ELR (cell line): Measurements from ENCODE around the gene SLC39A11.

Source experiments
- DNase-seq: peaks from one replicate; pipeline ENCODE4 v3.0.0-alpha.2; 2015; ENCODE audit warnings: low read depth

The SLC39A11 gene

GRCh38 chr17:73071066-73071999 is 21.2 kb downstream of the SLC39A11 start:
- no peak for DNase-seq

GRCh38 chr17:73069841-73070240 is 22.6 kb downstream of the SLC39A11 start:
- no peak for DNase-seq

DNA sequence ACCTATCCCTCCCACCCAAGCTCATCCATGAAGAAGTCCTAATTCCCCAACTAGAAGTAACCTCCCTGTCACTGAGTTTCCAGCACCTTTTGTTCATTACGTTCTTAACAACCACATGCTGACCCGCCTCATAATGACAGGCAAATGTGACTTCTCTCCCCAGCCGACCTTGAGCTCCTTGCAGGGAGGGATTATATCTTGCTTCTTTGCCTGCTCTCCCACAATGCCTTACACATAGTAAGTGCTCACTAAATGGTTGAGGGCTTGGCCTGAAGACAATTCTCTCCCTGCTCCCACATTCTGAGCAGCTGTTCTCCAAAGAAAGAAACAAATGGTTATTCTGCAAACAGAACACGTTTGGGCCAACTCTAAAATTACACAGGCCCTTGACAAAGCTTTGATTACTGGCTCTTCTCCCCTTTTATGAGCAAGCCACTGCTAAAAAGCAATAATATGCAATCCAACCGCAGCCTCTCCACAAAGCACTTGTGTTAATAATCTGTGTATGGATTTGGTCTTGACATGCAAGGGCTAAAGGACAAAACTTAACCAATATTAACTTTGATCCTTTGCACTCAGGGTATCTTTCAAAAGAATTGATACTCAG is 23.2 kb downstream of the SLC39A11 start:
- DNase-seq: no peak

DNA sequence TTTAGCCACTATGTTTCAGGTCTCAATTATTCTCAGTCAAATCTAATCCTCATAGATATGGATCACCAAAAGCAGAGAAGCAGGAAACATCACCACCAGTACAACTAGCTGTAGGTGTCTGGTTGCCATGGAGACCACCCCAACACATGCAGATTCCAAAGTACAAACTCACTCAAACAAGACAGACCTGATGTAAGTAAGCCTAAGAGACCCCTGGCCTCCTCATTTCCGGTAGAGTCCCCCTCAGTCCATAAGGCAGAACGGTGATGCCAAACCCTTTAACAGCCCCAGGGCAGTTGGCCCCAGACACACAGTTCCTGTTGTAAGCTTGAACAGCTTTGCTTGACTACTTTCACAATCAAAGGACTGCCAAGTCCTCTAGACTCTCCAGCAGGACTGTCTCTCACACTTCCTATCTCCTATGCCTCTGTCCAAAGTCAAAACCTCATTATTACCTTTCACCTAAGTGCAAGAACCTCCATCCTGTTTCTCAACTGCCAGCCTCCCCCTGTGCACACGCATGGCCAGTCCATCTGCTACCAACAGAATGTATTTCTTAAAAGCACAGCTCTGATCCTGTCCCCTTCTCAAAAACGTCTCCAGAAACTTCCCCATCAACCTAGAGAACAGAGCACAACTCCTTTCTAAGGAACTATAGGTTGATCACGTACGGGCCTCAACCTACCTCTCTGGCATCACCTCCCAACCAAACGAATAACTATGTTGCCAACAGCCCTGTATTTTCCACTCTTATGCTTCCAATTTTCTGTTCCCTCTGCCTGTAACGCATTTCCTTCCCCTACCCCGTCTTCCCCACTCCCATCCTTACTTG is 23.9 kb downstream of the SLC39A11 start:
- peak; percentile 90 for DNase-seq

- peak; percentile 24 for DNase-seq
Observed at GRCh38 chr17:73067699-73068098, 24.8 kb downstream of the SLC39A11 start.

- DNase-seq: no peak
Observed at GRCh38 chr17:73067075-73067474, 25.4 kb downstream of the SLC39A11 start.

DNA sequence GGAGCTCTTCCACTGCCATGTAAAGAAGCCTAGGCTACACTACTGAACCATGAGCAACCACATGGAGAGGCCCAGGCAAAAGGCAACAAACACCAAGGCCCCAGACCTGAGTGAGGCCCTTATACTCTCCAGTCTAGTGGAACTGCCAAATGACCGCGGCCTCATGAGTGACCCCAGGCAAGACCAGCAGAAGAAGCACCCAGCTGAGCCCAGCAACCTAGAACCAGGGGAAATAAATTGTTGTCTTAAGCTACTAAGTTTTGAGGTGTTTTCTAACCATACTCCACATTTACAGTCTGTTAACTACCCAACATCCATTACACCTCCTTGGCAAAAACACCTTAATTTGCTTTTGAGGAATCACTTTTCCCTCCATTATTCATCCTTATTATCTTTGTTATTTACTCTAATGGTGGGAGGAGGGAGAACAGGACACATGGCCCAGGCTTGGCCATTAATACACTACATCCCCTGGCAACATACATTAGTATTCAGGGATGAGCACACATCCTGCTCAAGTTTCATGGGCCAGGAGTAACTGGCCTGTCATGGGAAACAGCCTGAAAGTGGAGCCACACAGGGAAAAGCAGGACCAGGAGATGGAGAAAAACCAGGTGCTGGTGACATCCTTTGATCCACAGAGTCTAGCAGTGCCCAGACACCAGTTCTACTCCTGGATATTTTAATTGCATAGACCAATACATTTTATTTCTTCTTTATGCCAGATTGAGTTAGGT is 26.2 kb downstream of the SLC39A11 start:
- no peak for DNase-seq

DNA sequence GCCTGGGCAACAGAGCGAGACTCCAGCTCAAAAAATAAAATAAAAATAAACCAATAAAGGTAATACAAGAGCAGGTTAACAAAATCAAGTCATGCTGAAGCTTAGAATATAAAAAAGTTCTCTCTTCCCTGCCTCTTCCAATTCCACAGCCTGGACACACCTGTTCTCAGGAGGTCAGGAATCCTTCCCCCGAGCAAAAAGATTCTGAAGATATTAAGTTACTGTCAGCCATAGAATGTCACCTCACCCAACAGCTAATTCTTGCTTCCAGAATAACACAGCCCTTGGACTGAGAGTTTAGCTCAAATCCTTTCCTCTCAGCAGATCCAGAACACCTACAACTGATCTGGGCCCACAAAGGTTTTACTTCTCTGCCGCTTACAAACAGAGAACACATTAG is 27.1 kb downstream of the SLC39A11 start:
- no peak for DNase-seq

- DNase-seq: no peak
Observed at GRCh38 chr17:73064084-73064938, 28.2 kb downstream of the SLC39A11 start.

- no peak for DNase-seq
Observed at GRCh38 chr17:73062726-73063125, 29.8 kb downstream of the SLC39A11 start.

DNA sequence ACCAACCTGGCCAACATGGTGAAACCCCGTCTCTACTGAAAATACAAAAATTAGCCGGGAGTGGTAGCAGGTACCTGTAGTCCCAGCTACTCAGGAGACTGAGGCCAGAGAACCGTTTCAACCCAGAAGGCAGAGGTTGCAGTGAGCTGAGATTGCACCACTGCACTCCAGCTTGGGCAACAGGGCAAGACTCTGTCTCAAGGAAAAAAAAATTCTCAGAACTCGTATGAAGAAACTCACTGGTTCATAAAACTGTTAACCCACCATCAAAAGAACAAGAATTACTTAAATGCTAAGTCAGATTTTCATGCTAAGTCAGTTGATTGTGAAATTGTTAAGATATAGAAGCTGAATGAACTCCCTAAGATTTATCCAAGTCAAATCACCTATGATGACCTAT is 31.3 kb downstream of the SLC39A11 start:
- DNase-seq: no peak

DNA sequence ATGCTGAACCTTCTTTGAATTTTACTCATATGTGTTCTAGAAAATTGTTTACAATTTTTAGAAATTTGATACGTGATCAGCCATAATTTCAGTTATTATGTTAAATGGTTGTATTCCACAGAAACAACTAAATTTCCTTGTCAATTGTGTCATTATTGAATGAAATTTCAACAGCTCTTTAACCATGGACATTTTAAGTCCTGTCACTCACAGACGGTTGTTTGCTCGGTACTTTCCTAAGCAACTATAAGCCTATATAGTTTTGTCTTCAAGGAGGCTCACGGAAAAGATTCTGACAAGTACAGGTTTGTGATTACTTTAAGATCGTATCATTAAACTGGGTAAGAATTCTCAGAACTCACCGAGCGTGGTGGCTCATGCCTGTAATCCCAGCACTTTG is 31.8 kb downstream of the SLC39A11 start:
- DNase-seq: no peak

GRCh38 chr17:73059713-73060112 is 32.8 kb downstream of the SLC39A11 start:
- peak; percentile 78 for DNase-seq

GRCh38 chr17:73058022-73058421 is 34.5 kb downstream of the SLC39A11 start:
- no peak for DNase-seq

- DNase-seq: no peak
Observed at GRCh38 chr17:73057196-73057595, 35.3 kb downstream of the SLC39A11 start.

DNA sequence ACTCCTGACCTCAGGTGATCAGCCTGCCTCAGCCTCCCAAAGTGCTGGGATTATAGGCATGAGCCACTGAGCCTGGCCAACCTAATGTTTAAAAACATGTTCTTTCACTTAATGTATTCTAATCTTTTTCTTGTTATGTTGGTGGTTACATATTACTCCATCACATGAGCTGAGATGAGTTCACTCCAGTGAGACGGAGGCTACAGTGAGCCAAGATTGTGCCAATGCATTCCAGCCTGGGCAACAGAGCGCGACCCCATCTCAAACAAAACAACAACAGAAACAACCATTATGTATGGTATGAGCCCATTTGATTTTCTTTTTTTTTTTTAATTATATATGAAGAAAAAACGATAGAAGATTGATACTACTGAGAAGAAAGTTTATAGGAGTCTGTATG is 39.6 kb downstream of the SLC39A11 start:
- no peak for DNase-seq

- DNase-seq: no peak
Observed at GRCh38 chr17:73050797-73051196, 41.7 kb downstream of the SLC39A11 start.

DNA sequence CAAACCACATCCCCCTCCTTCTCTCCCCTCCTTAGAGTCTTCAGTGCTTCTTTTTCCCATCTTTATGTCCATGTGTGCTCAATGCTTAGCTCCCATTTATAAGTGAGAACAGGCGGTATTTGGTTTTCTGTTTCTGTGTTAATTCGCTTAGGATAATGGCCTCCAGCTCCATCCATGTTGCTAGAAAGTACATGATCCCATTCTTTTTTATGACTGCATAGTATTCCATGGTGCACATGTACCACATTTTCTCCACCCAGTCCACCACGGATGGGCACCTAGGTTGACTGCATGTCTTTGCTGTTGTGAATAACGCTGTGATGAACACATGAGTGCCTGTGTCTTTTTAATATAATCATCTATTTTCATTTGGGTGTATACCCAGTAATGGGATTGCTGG is 44.3 kb downstream of the SLC39A11 start:
- DNase-seq: no peak

- no peak for DNase-seq
Observed at GRCh38 chr17:73045724-73046123, 46.8 kb downstream of the SLC39A11 start.

DNA sequence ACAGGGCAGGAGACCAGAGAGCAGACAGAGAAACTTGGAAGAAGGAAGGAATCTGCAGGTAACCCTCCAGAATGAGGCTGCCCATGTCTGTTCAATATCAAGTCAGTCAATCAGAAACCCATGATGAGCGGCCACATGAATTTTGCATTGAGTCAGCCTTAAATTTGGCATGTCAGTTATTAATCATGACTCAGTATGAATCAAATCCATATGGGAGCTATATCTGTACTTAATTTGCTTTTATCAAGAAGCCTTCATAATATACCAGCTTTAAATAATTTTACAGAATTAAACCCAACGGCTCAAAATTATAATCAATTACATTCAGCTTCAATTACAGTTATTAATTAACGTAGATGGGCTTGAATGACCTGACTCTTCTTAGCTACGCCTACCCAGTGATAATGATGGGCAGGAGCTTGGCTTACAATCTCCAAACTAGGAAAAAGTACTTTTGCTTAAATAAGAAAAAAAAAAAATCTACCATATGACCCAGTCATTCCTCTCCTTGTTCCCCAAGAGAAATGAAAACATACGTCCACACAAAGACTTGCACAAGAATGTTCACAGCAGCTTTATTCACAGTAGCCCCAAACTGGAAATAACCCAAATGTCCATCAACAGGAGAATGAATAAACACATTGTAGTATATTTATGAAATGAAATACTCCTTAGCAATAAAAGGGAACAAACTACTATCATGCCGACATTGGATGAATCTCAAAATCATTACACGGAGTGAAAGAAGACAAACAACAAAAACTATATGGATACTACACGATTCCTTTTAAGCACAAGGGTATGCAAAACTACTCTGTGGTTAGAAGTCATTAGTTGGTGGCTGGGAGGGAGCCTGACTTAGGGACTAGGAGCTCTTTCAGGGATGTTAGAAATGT is 48.6 kb downstream of the SLC39A11 start:
- DNase-seq: peak; percentile 56
